Thyroid gland (tissue), 4 donors: ENCODE data around the gene GRIN3B.
"Not testable (repeated sequence)": the region's sequence is repeated elsewhere in the genome, so short reads cannot be mapped to it uniquely, and the experiment has no call there.

ENCODE experiments used
- POLR2A ChIP-seq, 2 donors: fragments of 450-650 bp; IDR thresholded peaks; one replicate each; pipeline ENCODE4 v1.6.1; 2017; ENCODE audit warnings: antibody characterized with exemption in 2 of 2, mild to moderate bottlenecking in 2 of 2, moderate library complexity in 1 of 2
- TF ChIP-seq, protein P1 (sequence below), 6 experiments: fragments of 200-600 bp in 3 of 6; fragments of 450-650 bp in 3 of 6; sonication (generic) in 3 of 6; IDR thresholded peaks; one replicate each; pipeline ENCODE4 v1.5.1; 2016 to 2019; ENCODE audit warnings: antibody characterized with exemption in 6 of 6, mild to moderate bottlenecking in 2 of 6, inconsistent platforms in 1 of 6, moderate library complexity in 1 of 6

DNA sequence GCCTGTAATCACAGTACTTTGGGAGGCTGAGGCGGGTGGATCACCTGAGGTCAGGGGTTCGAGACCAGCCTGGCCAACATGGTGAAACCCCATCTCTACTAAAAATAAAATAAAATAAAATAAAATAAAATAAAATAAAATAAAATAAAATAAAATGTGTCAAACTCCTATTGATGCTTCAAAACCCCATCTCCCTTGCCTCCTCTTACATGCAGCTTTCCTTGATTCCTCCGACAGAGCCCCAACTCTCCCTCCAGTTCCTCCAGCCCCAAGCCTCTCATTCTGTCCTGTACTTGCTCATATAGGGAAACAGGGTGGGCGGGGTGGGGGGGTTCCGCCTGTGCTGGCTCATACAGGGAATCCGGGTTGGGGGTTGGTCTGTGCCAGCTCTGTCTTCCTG, 24.9 kb downstream of the GRIN3B start:
- TF ChIP-seq POLR2A (IDR thresholded peaks at IDR 0.05) = not testable (repeated sequence)
- TF ChIP-seq, protein P1, sequence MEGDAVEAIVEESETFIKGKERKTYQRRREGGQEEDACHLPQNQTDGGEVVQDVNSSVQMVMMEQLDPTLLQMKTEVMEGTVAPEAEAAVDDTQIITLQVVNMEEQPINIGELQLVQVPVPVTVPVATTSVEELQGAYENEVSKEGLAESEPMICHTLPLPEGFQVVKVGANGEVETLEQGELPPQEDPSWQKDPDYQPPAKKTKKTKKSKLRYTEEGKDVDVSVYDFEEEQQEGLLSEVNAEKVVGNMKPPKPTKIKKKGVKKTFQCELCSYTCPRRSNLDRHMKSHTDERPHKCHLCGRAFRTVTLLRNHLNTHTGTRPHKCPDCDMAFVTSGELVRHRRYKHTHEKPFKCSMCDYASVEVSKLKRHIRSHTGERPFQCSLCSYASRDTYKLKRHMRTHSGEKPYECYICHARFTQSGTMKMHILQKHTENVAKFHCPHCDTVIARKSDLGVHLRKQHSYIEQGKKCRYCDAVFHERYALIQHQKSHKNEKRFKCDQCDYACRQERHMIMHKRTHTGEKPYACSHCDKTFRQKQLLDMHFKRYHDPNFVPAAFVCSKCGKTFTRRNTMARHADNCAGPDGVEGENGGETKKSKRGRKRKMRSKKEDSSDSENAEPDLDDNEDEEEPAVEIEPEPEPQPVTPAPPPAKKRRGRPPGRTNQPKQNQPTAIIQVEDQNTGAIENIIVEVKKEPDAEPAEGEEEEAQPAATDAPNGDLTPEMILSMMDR (IDR thresholded peaks at IDR 0.05) = not testable (repeated sequence)
